Sigmoid colon (tissue), 7 donors: ENCODE data around the gene CXCL3. TPM values are rescaled to one million over a fixed set of nuclear protein-coding genes. Genes with fewer than 3 reads are reported as not detected.

Experiments used
- DNase-seq: peaks from one replicate; pipeline ENCODE4 v3.0.0-alpha.2; 2019
- H3K27ac ChIP-seq, 4 donors: fragments of 200-600 bp; sonication (generic); one replicate each; pipeline ENCODE4 v1.5.1; 2016 to 2019; ENCODE audit warnings: mild to moderate bottlenecking in 1 of 4
- H3K27me3 ChIP-seq, 3 donors: fragments of 200-600 bp; sonication (generic); one replicate each; pipeline ENCODE4 v1.5.1; 2019; ENCODE audit warnings: mild to moderate bottlenecking in 1 of 3
- H3K36me3 ChIP-seq, 4 donors: fragments of 200-600 bp; sonication (generic); one replicate each; pipeline ENCODE4 v1.5.1; 2016 to 2019
- H3K4me1 ChIP-seq, 4 donors: fragments of 200-600 bp; sonication (generic); one replicate each; pipeline ENCODE4 v1.5.1; 2017 to 2019
- H3K4me3 ChIP-seq, 4 donors: fragments of 200-600 bp; sonication (generic); one replicate each; pipeline ENCODE4 v1.5.1; 2017 to 2019; ENCODE audit warnings: mild to moderate bottlenecking in 2 of 4, moderate library complexity in 1 of 4
- H3K9me3 ChIP-seq, 4 donors: fragments of 200-600 bp in 3 of 4; sonication (generic) in 3 of 4; one replicate each; pipeline versions ENCODE4 v1.5.1 to v1.6.1; 2013 to 2019
- CTCF ChIP-seq, 4 experiments: fragments of 450-650 bp in 3 of 4; fragments of 200-600 bp in 1 of 4; IDR thresholded peaks; one replicate each; pipeline ENCODE4 v1.5.1; 2016 to 2019; ENCODE audit warnings: antibody characterized with exemption in 4 of 4, mild to moderate bottlenecking in 3 of 4, moderate library complexity in 2 of 4
- EP300 ChIP-seq, 4 donors: sonication (generic); formaldehyde crosslinking; IDR thresholded peaks; one replicate each; pipeline ENCODE4 v1.6.1; 2017; ENCODE audit warnings: antibody characterized with exemption in 4 of 4
- POLR2A ChIP-seq, 2 donors: fragments of 450-650 bp; IDR thresholded peaks; one replicate each; pipeline ENCODE4 v1.6.1; 2016; ENCODE audit warnings: antibody characterized with exemption in 2 of 2, mild to moderate bottlenecking in 2 of 2, moderate library complexity in 2 of 2
- POLR2AphosphoS5 ChIP-seq, 4 donors: sonication (generic); formaldehyde crosslinking; IDR thresholded peaks; one replicate each; pipeline ENCODE4 v1.6.1; 2017; ENCODE audit warnings: antibody characterized with exemption in 4 of 4
- WGBS, 2 donors: extraction: QIAGEN DNeasy Blood & Tissue Kit; methylation state at CpG; one replicate each; pipeline ENCODE4 v1.1.7; 2013; 5-methylcytosine and 5-hydroxymethylcytosine counted together
- intact Hi-C: fragments of 100-400 bp; cut with DNase I; formaldehyde crosslinking; loops from one replicate; pipeline ENCODE4 v1.15.1; 2023
- polyA plus RNA-seq, 3 donors: library from polyadenylated mRNA; stranded (reverse); fragments of 200-250 nt; gene quantifications; one replicate each; pipeline ENCODE4 v1.2.3, GENCODE V29; 2013
- total RNA-seq, 4 donors: library from RNA; depleted of rRNA; stranded (reverse); fragments of >200 nt; gene quantifications; one replicate each; pipeline ENCODE4 v1.1.0, GENCODE V29; 2016
- donor health status: healthy with polysubstance abuse.
- donor health status: Bipolar disorder and iron deficiency.
- donor health status: healthy.

CXCL3 gene
- total and polyA plus RNA-seq, 7 donors: 2.4 to 82.2 (median 4.1) TPM; not detected in 3

GRCh38 chr4:74005528-74005927 is 33.0 kb downstream of the CXCL3 start:
- WGBS, 2 donors: 9 to 49% methylated on average over 3 of the region's 3 CpGs
- no peak overlapping the region for H3K4me3 ChIP-seq
- H3K36me3 ChIP-seq: no peaks in the 10 kb centered on the region
- H3K9me3 ChIP-seq: peaks cover 0 to 2% (median 0%) of the 10 kb centered on the region in 4 donors
- H3K4me1 ChIP-seq: no peaks in the 10 kb centered on the region
- DNase-seq: no peak
- TF ChIP-seq POLR2A (IDR thresholded peaks at IDR 0.05) (no peak), POLR2AphosphoS5 (IDR thresholded peaks at IDR 0.05) (no peak), CTCF (IDR thresholded peaks at IDR 0.05) (no peak), EP300 (IDR thresholded peaks at IDR 0.05) (no peak)
- H3K27ac ChIP-seq: no peak overlapping the region
- no peaks in the 10 kb centered on the region for H3K27me3 ChIP-seq
- intact Hi-C loops: no loop called here

- Histone ChIP-seq H3K4me3 (no peak overlapping the region), H3K27ac (no peak overlapping the region), H3K27me3 (no peaks in the 10 kb centered on the region), H3K9me3 (no peaks in the 10 kb centered on the region), H3K36me3 (no peaks in the 10 kb centered on the region), H3K4me1 (no peaks in the 10 kb centered on the region)
- TF ChIP-seq EP300 (IDR thresholded peaks at IDR 0.05) (no peak), CTCF (IDR thresholded peaks at IDR 0.05) (no peak), POLR2A (IDR thresholded peaks at IDR 0.05) (no peak), POLR2AphosphoS5 (IDR thresholded peaks at IDR 0.05) (no peak)
- 29 to 55% methylated on average over 4 of the region's 4 CpGs for WGBS, 2 donors
- DNase-seq: no peak
- intact Hi-C loops: no loop called here
These were observed 33.8 kb downstream of the CXCL3 start for GRCh38 chr4:74004668-74005067.

- H3K9me3 ChIP-seq: no peaks in the 10 kb centered on the region
- peaks cover 0 to 10% (median 0%) of the 10 kb centered on the region in 3 donors for H3K27me3 ChIP-seq
- no peak for TF ChIP-seq POLR2AphosphoS5 (IDR thresholded peaks at IDR 0.05)
- no peak for TF ChIP-seq CTCF (IDR thresholded peaks at IDR 0.05)
- no peak for TF ChIP-seq POLR2A (IDR thresholded peaks at IDR 0.05)
- no peak for TF ChIP-seq EP300 (IDR thresholded peaks at IDR 0.05)
- H3K27ac ChIP-seq: no peak overlapping the region
- no peaks in the 10 kb centered on the region for H3K36me3 ChIP-seq
- H3K4me3 ChIP-seq: no peak overlapping the region
- WGBS, 2 donors: 20 to 71% methylated on average over 6 of the region's 6 CpGs
- intact Hi-C loops: no loop called here
- peaks cover 0 to 10% (median 7%) of the 10 kb centered on the region in 4 donors for H3K4me1 ChIP-seq
- DNase-seq: no peak
These were observed 38.2 kb downstream of the CXCL3 start for GRCh38 chr4:74000301-74000700.

- Histone ChIP-seq H3K27ac (no peak within 1 kb of the TSS), H3K36me3 (no peaks in the 10 kb centered on the region), H3K9me3 (no peaks in the 10 kb centered on the region), H3K4me1 (peaks cover 0 to 10% (median 7%) of the 10 kb centered on the region in 4 donors), H3K27me3 (peaks cover 0 to 10% (median 0%) of the 10 kb centered on the region in 3 donors), H3K4me3 (peak within 1 kb of the TSS in 3 of 4 donors; percentile 7 to 25 (median 24))
- WGBS, 2 donors: 40 to 85% methylated on average over 46 of the region's 46 CpGs
- DNase-seq: no peak
- no peak for TF ChIP-seq POLR2AphosphoS5 (IDR thresholded peaks at IDR 0.05)
- no peak for TF ChIP-seq EP300 (IDR thresholded peaks at IDR 0.05)
- TF ChIP-seq CTCF (IDR thresholded peaks at IDR 0.05): no peak
- no peak for TF ChIP-seq POLR2A (IDR thresholded peaks at IDR 0.05)
- intact Hi-C loops: no loop called here
These were observed 40.2 kb downstream of the CXCL3 start, which contains the start of gene CXCL5 for GRCh38 chr4:73998040-73999011. Gene CXCL5 (minus strand): TSS chr4:73998677. CDS start chr4:73998581, 96 bp downstream.
